ENCODE measurements around the gene CDC42SE2.
"Not testable (repeated sequence)": the region's sequence is repeated elsewhere in the genome, so short reads cannot be mapped to it uniquely, and the experiment has no call there.

Gene CDC42SE2

DNA sequence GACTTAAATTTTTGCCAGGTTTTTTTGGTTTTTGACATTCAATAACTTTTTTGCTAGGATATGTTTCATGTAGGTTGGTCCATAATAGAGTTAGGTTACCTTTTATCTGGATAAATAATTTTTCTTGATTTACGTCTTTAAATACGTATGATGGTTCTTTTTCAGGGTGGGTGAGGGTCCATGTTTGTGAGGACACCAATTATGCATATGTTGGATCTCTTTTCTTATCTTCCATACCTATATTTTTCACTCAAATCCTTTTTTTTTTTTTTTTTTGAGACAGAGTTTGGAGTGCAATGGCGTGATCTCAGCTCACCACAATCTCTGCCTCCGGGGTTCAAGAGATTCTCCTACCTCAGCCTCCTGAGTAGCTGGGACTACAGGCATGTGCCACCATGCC is 17.3 kb upstream of the CDC42SE2 start:
- no peaks in the 10 kb centered on the region for H3K9me2 ChIP-seq (replicated peaks; ENCODE audit: insufficient read depth, low read length)
- TF ChIP-seq EZH2phosphoT487 (conservative IDR thresholded peaks at IDR 0.05; ENCODE audit: low read length), result no peak
- TF ChIP-seq, protein P1, sequence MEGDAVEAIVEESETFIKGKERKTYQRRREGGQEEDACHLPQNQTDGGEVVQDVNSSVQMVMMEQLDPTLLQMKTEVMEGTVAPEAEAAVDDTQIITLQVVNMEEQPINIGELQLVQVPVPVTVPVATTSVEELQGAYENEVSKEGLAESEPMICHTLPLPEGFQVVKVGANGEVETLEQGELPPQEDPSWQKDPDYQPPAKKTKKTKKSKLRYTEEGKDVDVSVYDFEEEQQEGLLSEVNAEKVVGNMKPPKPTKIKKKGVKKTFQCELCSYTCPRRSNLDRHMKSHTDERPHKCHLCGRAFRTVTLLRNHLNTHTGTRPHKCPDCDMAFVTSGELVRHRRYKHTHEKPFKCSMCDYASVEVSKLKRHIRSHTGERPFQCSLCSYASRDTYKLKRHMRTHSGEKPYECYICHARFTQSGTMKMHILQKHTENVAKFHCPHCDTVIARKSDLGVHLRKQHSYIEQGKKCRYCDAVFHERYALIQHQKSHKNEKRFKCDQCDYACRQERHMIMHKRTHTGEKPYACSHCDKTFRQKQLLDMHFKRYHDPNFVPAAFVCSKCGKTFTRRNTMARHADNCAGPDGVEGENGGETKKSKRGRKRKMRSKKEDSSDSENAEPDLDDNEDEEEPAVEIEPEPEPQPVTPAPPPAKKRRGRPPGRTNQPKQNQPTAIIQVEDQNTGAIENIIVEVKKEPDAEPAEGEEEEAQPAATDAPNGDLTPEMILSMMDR (IDR thresholded peaks at IDR 0.05; ENCODE audit: insufficient read depth, low read length, poor library complexity, severe bottlenecking), result no peak
- H3F3A ChIP-seq (ENCODE audit: insufficient read depth), result peaks cover 14% of the 10 kb centered on the region; the same call in 1 of the 2 replicates
- no peak overlapping the region for H3K4me2 ChIP-seq (ENCODE audit: low read depth, low read length, poor library complexity, severe bottlenecking)
- H2AFZ ChIP-seq (ENCODE audit: low read depth, low read length, severe bottlenecking), result no peak overlapping the region
- H3K79me2 ChIP-seq (ENCODE audit: insufficient read depth, low read length), result no peaks in the 10 kb centered on the region
- no peak overlapping the region for H3K4me3 ChIP-seq (ENCODE audit: insufficient read depth, low read length, poor library complexity, severe bottlenecking)
- H3K36me3 ChIP-seq (ENCODE audit: low read length), result peaks cover 12% of the 10 kb centered on the region; the same call in 1 of the 2 replicates
- H3K9me3 ChIP-seq (ENCODE audit: insufficient read depth, low read length), result no peaks in the 10 kb centered on the region
- H3K9ac ChIP-seq (ENCODE audit: low read length), result no peak overlapping the region
- no peaks in the 10 kb centered on the region for H3K27me3 ChIP-seq (ENCODE audit: low read length)
- H4K20me1 ChIP-seq (ENCODE audit: low read depth, low read length), result no peaks in the 10 kb centered on the region
- H3K27ac ChIP-seq (ENCODE audit: low read depth, low read length), result no peak overlapping the region

DNA sequence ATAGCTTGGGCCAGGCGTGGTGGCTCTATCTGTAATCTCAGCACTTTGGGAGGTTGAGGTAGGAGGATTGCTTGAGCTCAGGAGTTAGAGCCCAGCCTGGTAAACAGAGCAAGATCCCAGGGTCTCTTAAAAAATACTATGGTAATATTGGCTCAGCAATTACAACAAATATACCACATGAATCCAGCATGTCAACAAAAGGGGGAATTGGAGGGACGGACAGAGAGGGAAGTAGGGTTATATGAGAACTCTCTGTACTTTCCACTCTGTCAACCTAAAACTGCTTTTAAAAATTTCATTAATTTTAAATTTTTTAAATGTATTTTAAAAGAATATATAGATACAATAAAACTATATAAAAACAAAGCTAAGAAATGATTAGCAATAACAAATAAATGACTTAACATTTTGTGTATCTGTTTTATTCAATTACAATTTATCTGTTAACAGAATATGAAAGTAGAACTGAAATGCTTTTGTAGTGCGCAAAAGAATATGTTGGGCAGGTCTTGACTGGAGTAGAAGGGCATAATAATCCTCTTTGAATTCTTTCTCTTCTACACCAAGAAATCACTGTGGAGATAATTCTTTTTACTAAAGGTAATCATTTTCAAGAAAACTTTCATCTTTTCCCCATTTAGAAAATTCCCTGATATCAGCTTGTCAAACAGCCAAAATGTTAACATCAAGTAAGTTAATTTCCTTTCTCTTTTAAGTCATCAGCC is 12.9 kb upstream of the CDC42SE2 start:
- Histone ChIP-seq H3K27me3 (ENCODE audit: low read length) (no peaks in the 10 kb centered on the region), H3K4me2 (ENCODE audit: low read depth, low read length, poor library complexity, severe bottlenecking) (no peak overlapping the region), H2AFZ (ENCODE audit: low read depth, low read length, severe bottlenecking) (no peak overlapping the region), H3K79me2 (ENCODE audit: insufficient read depth, low read length) (peaks cover 31% of the 10 kb centered on the region), H3K9me3 (ENCODE audit: insufficient read depth, low read length) (no peaks in the 10 kb centered on the region), H3K4me3 (ENCODE audit: insufficient read depth, low read length, poor library complexity, severe bottlenecking) (no peak overlapping the region), H3K27ac (ENCODE audit: low read depth, low read length) (peak overlapping the region; percentile 45; the same call in 1 of the 2 replicates), H3K9me2 (replicated peaks; ENCODE audit: insufficient read depth, low read length) (no peaks in the 10 kb centered on the region), H3F3A (ENCODE audit: insufficient read depth) (peaks cover 31% of the 10 kb centered on the region; the same call in 1 of the 2 replicates), H3K9ac (ENCODE audit: low read length) (no peak overlapping the region), H3K36me3 (ENCODE audit: low read length) (peaks cover 3% of the 10 kb centered on the region; the same call in 1 of the 2 replicates), H4K20me1 (ENCODE audit: low read depth, low read length) (no peaks in the 10 kb centered on the region)
- TF ChIP-seq, protein P1 (IDR thresholded peaks at IDR 0.05; ENCODE audit: insufficient read depth, low read length, poor library complexity, severe bottlenecking), result no peak
- TF ChIP-seq EZH2phosphoT487 (conservative IDR thresholded peaks at IDR 0.05; ENCODE audit: low read length), result no peak

DNA sequence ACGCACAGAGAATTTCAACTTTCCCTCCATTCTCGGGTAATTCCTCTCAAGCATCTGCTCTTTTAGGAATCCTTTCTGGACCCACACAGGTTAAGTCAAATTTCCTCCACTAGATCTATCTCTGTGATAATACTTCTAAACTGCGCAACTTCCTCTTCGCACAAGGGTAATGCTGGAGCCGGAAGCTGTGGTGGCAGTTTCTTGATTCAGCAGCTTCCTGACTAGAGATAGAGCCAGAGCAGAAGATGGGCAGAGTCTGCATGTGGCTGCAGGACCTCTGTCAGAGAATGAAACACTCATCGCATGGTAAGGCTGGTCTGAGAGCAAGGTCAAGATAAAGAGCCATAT is 11.1 kb upstream of the CDC42SE2 start:
- no peaks in the 10 kb centered on the region for H3K27me3 ChIP-seq (ENCODE audit: low read length)
- peaks cover 47% of the 10 kb centered on the region for H3F3A ChIP-seq (ENCODE audit: insufficient read depth)
- peak overlapping the region; percentile 56 for H3K4me3 ChIP-seq (ENCODE audit: insufficient read depth, low read length, poor library complexity, severe bottlenecking)
- no peaks in the 10 kb centered on the region for H4K20me1 ChIP-seq (ENCODE audit: low read depth, low read length)
- H3K79me2 ChIP-seq (ENCODE audit: insufficient read depth, low read length), result peaks cover 39% of the 10 kb centered on the region
- no peaks in the 10 kb centered on the region for H3K9me2 ChIP-seq (replicated peaks; ENCODE audit: insufficient read depth, low read length)
- H3K9me3 ChIP-seq (ENCODE audit: insufficient read depth, low read length), result no peaks in the 10 kb centered on the region
- peak overlapping the region; percentile 80 for H3K4me2 ChIP-seq (ENCODE audit: low read depth, low read length, poor library complexity, severe bottlenecking)
- peak overlapping the region; percentile 66 for H3K9ac ChIP-seq (ENCODE audit: low read length)
- no peaks in the 10 kb centered on the region; the same call in 1 of the 2 replicates for H3K36me3 ChIP-seq (ENCODE audit: low read length)
- TF ChIP-seq, protein P1 (IDR thresholded peaks at IDR 0.05; ENCODE audit: insufficient read depth, low read length, poor library complexity, severe bottlenecking), result no peak
- TF ChIP-seq EZH2phosphoT487 (conservative IDR thresholded peaks at IDR 0.05; ENCODE audit: low read length), result no peak
- peak overlapping the region; percentile 52 for H2AFZ ChIP-seq (ENCODE audit: low read depth, low read length, severe bottlenecking)
- H3K27ac ChIP-seq (ENCODE audit: low read depth, low read length), result peak overlapping the region; percentile 87

DNA sequence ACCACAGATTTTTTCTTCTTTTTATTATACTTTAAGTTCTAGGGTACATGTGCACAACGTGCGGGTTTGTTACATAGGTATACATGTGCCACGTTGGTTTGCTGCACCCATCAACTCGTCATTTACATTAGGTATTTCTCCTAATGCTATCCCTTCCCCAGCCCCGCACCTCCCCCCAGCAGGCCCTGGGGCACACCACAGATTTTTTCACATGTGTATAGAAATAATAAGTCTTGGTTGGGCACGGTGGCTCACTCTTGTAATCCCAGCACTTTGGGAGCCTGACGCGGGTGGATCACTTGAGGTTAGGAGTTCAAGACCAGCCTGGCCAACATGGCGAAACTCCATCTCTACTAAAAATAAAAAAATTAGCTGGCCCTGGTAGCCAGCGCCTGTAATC is 9.8 kb upstream of the CDC42SE2 start:
- not testable (repeated sequence) for H3K9me2 ChIP-seq (replicated peaks; ENCODE audit: insufficient read depth, low read length); H2AFZ ChIP-seq (ENCODE audit: low read depth, low read length, severe bottlenecking); H4K20me1 ChIP-seq (ENCODE audit: low read depth, low read length); H3K36me3 ChIP-seq (ENCODE audit: low read length); H3K9me3 ChIP-seq (ENCODE audit: insufficient read depth, low read length); H3K27me3 ChIP-seq (ENCODE audit: low read length)
- Histone ChIP-seq H3K79me2 (ENCODE audit: insufficient read depth, low read length) (peaks cover 43% of the 10 kb centered on the region), H3K9ac (ENCODE audit: low read length) (peak overlapping the region; percentile 66), H3F3A (ENCODE audit: insufficient read depth) (peaks cover 58% of the 10 kb centered on the region), H3K4me2 (ENCODE audit: low read depth, low read length, poor library complexity, severe bottlenecking) (peak overlapping the region; percentile 80), H3K27ac (ENCODE audit: low read depth, low read length) (peak overlapping the region; percentile 87), H3K4me3 (ENCODE audit: insufficient read depth, low read length, poor library complexity, severe bottlenecking) (peak overlapping the region; percentile 24)
